HG03457 (cell line): ENCODE results near the gene BCAR3.

Experiments
- ATAC-seq: cut with Tn5 transposase; IDR thresholded peaks from one replicate; pipeline ENCODE4 v1.9.1; 2021; ENCODE audit warnings: moderate number of reproducible peaks; ENCODE audit not compliant: unreplicated experiment

The BCAR3 gene

GRCh38 chr1:93617670-93618499 lies 63.8 kb downstream of the BCAR3 start:
- no peak for ATAC-seq

GRCh38 chr1:93616996-93617669 lies 64.5 kb downstream of the BCAR3 start:
- ATAC-seq = no peak

GRCh38 chr1:93616221-93616995 lies 65.2 kb downstream of the BCAR3 start:
- ATAC-seq = no peak

GRCh38 chr1:93615582-93616150 lies 66.0 kb downstream of the BCAR3 start:
- peak; percentile 79 for ATAC-seq

- peak; percentile 29 for ATAC-seq
These were observed 66.6 kb downstream of the BCAR3 start for GRCh38 chr1:93614986-93615581.

- no peak for ATAC-seq
These were observed 67.1 kb downstream of the BCAR3 start for GRCh38 chr1:93614541-93614940.

- ATAC-seq = no peak
These were observed 67.7 kb downstream of the BCAR3 start for GRCh38 chr1:93613898-93614297.

- ATAC-seq = no peak
These were observed 69.1 kb downstream of the BCAR3 start for GRCh38 chr1:93612510-93612909.

GRCh38 chr1:93611668-93612067 lies 70.0 kb downstream of the BCAR3 start:
- ATAC-seq = no peak

GRCh38 chr1:93609536-93609935 lies 72.1 kb downstream of the BCAR3 start:
- no peak for ATAC-seq

GRCh38 chr1:93608187-93609109 lies 73.2 kb downstream of the BCAR3 start:
- ATAC-seq = peak; percentile 19

- peak; percentile 92 for ATAC-seq
These were observed 73.8 kb downstream of the BCAR3 start for GRCh38 chr1:93607814-93608186.

GRCh38 chr1:93605812-93606512 lies 75.7 kb downstream of the BCAR3 start:
- no peak for ATAC-seq

- ATAC-seq = no peak
These were observed 76.5 kb downstream of the BCAR3 start for GRCh38 chr1:93605026-93605568.

GRCh38 chr1:93604411-93604810 lies 77.2 kb downstream of the BCAR3 start:
- no peak for ATAC-seq

GRCh38 chr1:93603601-93604000 lies 78.0 kb downstream of the BCAR3 start:
- ATAC-seq = no peak

GRCh38 chr1:93603106-93603505 lies 78.5 kb downstream of the BCAR3 start:
- ATAC-seq = no peak

GRCh38 chr1:93602101-93602500 lies 79.5 kb downstream of the BCAR3 start:
- ATAC-seq = no peak

GRCh38 chr1:93601686-93602085 lies 80.0 kb downstream of the BCAR3 start:
- no peak for ATAC-seq
